GM12878 (cell line): Measurements from ENCODE around the gene SH2D3A. TPM values are rescaled to one million over a fixed set of nuclear protein-coding genes. Genes with fewer than 3 reads are reported as not detected.

Experiments
- ATAC-seq: fragments of 200-7000 bp; cut with Tn5 transposase; 3 replicates; pipeline ENCODE4 v1.9.1; 2020; ENCODE audit warnings: mild to moderate bottlenecking, moderate library complexity
- BruUV-seq: library from RNA; stranded (reverse); fragments of 400-500 nt; replicated peaks from 2 replicates; lab custom pipeline; 2021; lab: Mats Ljungman, UMichigan
- CTCF ChIA-PET: fragments of 300-600 bp; sonication (Branson Sonifier 250); formaldehyde crosslinking; extraction: SDS; loops from one replicate; lab custom pipeline; 2021; ENCODE audit warnings: inconsistent platforms; lab: Yijun Ruan, JAX
- POLR2A ChIA-PET: fragments of 350-600 bp; formaldehyde crosslinking; extraction: SDS; loops from one replicate; lab custom pipeline; 2021; ENCODE audit warnings: inconsistent platforms; lab: Charles Lee
- RAD21 ChIA-PET: fragments of 300-600 bp; sonication (Branson Sonifier 250); formaldehyde crosslinking; loops from one replicate; lab custom pipeline; 2023; ENCODE audit warnings: antibody characterized with exemption; ENCODE audit not compliant: unreplicated experiment; lab: Charles Lee
- SMC1A ChIA-PET: fragments of 300-600 bp; sonication (Branson Sonifier 250); formaldehyde crosslinking; loops from one replicate; lab custom pipeline; 2023; ENCODE audit not compliant: unreplicated experiment, uncharacterized antibody; lab: Charles Lee
- DNase-seq: peaks from one replicate; pipeline ENCODE4 v3.0.0-alpha.2; 2011; ENCODE audit warnings: low read depth, low spot score
- FAIRE-seq: peaks from 3 replicates; lab custom pipeline; 2011; peaks lifted over from hg19 to GRCh38; lab: Jason Lieb, UNC
- H2AFZ ChIP-seq: 2 replicates; pipeline ENCODE4 v1.6.0; 2011; ENCODE audit warnings: low read depth, low read length, control low read depth; ENCODE audit not compliant: control insufficient read depth
- H3K27ac ChIP-seq: 2 replicates; pipeline ENCODE4 v1.5.1; 2011; ENCODE audit warnings: control low read depth; ENCODE audit not compliant: control insufficient read depth, insufficient read depth
- H3K27me3 ChIP-seq, 2 experiments: replicated peaks in 1 of 2; 2 replicates each; pipeline versions ENCODE4 v1.6.0 to v1.6.1; 2011; ENCODE audit warnings: low read length in 1 of 2; ENCODE audit not compliant: control insufficient read depth in 2 of 2, insufficient read depth in 2 of 2
- H3K36me3 ChIP-seq, 2 experiments: 2 replicates each; pipeline ENCODE4 v1.5.1; 2011; ENCODE audit warnings: low read length in 1 of 2; ENCODE audit not compliant: control insufficient read depth in 2 of 2, insufficient read depth in 2 of 2
- H3K4me1 ChIP-seq: 2 replicates; pipeline ENCODE4 v1.6.1; 2011; ENCODE audit warnings: mild to moderate bottlenecking, low read length, moderate library complexity, mixed read lengths; ENCODE audit not compliant: control insufficient read depth, insufficient read depth
- H3K4me2 ChIP-seq: 2 replicates; pipeline ENCODE4 v1.6.0; 2011; ENCODE audit warnings: control low read depth; ENCODE audit not compliant: control insufficient read depth, insufficient read depth
- H3K4me3 ChIP-seq: fragments of 200-600 bp; sonication (generic); 2 replicates; pipeline ENCODE4 v1.5.1; 2016
- H3K79me2 ChIP-seq: 2 replicates; pipeline ENCODE4 v1.6.0; 2011; ENCODE audit warnings: low read length; ENCODE audit not compliant: control insufficient read depth, insufficient read depth
- H3K9ac ChIP-seq: 2 replicates; pipeline ENCODE4 v1.8.0; 2011; ENCODE audit warnings: low read length, control low read depth, mixed read lengths; ENCODE audit not compliant: control insufficient read depth, insufficient read depth
- H3K9me3 ChIP-seq: replicated peaks from 3 replicates; pipeline ENCODE4 v1.5.1; 2011; ENCODE audit warnings: mild to moderate bottlenecking, low read length; ENCODE audit not compliant: control insufficient read depth, insufficient read depth
- H4K20me1 ChIP-seq: 2 replicates; pipeline ENCODE4 v1.6.0; 2011; ENCODE audit not compliant: control insufficient read depth, insufficient read depth
- FOXK2 ChIP-seq: fragments of 450-650 bp; IDR thresholded peaks from 2 replicates; pipeline ENCODE4 v1.6.1; 2017; ENCODE audit warnings: mild to moderate bottlenecking, moderate library complexity
- MYB ChIP-seq: fragments of 150-350 bp; IDR thresholded peaks from 2 replicates; pipeline ENCODE4 v1.6.1; 2014; ENCODE audit warnings: mild to moderate bottlenecking, low read depth, low read length, borderline replicate concordance
- RELB ChIP-seq: fragments of 450-650 bp; IDR thresholded peaks from 2 replicates; pipeline ENCODE4 v1.6.1; 2017; ENCODE audit warnings: low read depth, mild to moderate bottlenecking, moderate library complexity
- SKIL ChIP-seq: fragments of 450-650 bp; IDR thresholded peaks from 2 replicates; pipeline ENCODE4 v1.6.1; 2017; ENCODE audit warnings: mild to moderate bottlenecking, low read depth, inconsistent platforms; ENCODE audit not compliant: poor library complexity, severe bottlenecking
- USF2 ChIP-seq: IDR thresholded peaks from 2 replicates; pipeline ENCODE4 v1.6.1; 2011; ENCODE audit warnings: low read depth, low read length, improper control_type of control experiment, borderline replicate concordance
- YY1 ChIP-seq: IDR thresholded peaks from 2 replicates; pipeline ENCODE4 v1.6.1; 2011; ENCODE audit warnings: low read depth, mild to moderate bottlenecking, low read length
- ZNF207 ChIP-seq: fragments of 450-650 bp; IDR thresholded peaks from 2 replicates; pipeline ENCODE4 v1.6.1; 2014; ENCODE audit warnings: antibody characterized with exemption, mild to moderate bottlenecking, borderline replicate concordance
- WGBS: methylation state at CpG from one replicate; pipeline ENCODE4 v1.1.6; 2016; ENCODE audit warnings: low lambda C conversion rate; ENCODE audit not compliant: insufficient replicate concordance, insufficient coverage; ENCODE audit errors: missing lambda C conversion rate; 5-methylcytosine and 5-hydroxymethylcytosine counted together
- in situ Hi-C: fragments of 300-500 bp; cut with MboI; formaldehyde crosslinking; loops from 9 replicates; pipeline ENCODE4 v1.14.3; 2018; ENCODE audit warnings: mixed read lengths
- intact Hi-C: fragments of 100-400 bp; cut with micrococcal nuclease; formaldehyde crosslinking; loops from one replicate; pipeline ENCODE4 v1.14.2; 2022; ENCODE audit not compliant: unreplicated experiment
- polyA plus RNA-seq, 11 experiments: library from polyadenylated mRNA; depleted of rRNA in 4 of 11; unstranded in 6 of 11; stranded (reverse) in 5 of 11; fragments of >200 nt; fragmentation: Nextera tagmentation in 4 of 11; fragmentation: Illumina TruSeq in 1 of 11; extraction: Ambion mirVana in 4 of 11; extraction: Trizol in 1 of 11; gene quantifications; 1 replicate in 1 of 11; 2 replicates in 10 of 11; pipeline versions ENCODE4 v1.2.1 to v1.2.3, GENCODE V29; 2011 to 2016; ENCODE audit warnings: inconsistent platforms in 2 of 11, missing spikeins in 2 of 11, low read depth in 1 of 11
- total RNA-seq, 4 experiments: library from RNA; depleted of rRNA in 3 of 4; stranded (reverse); fragments of >200 nt in 3 of 4; fragmentation: Illumina TruSeq in 1 of 4; extraction: Trizol in 1 of 4; gene quantifications; 2 replicates each; pipeline versions ENCODE4 v1.2.1 to v1.2.3, GENCODE V29; 2013 to 2021

The SH2D3A gene
- total and polyA plus RNA-seq, 10 of the 15 experiments (the other 5 are each of a cell fraction or from before 2014, with no cell fraction given) = 0.77 to 24.4 (median 9.5) TPM

- peak; percentile 53; the same call in 1 of the 2 replicates for TF ChIP-seq YY1
- no peak for TF ChIP-seq MYB
Measured at GRCh38 chr19:6760606-6761005, 6.6 kb downstream of the SH2D3A start.

GRCh38 chr19:6754653-6755463, 12.4 kb downstream of the SH2D3A start:
- Histone ChIP-seq H3K4me1 (peaks cover 18% of the 10 kb centered on the region), H4K20me1 (no peaks in the 10 kb centered on the region), H3K36me3 (peaks cover 7% of the 10 kb centered on the region in 2 experiments), H3K79me2 (no peaks in the 10 kb centered on the region; the same call in 1 of the 2 replicates), H3K27ac (no peak overlapping the region), H3K9me3 (no peaks in the 10 kb centered on the region), H3K9ac (no peak overlapping the region), H3K27me3 (no peaks in the 10 kb centered on the region), H2AFZ (no peak overlapping the region), H3K4me3 (no peak overlapping the region), H3K4me2 (no peak overlapping the region)
- SMC1A ChIA-PET = no interaction called here
- no peak for FAIRE-seq
- intact Hi-C loops = loop anchor here (5.0 kb wide), 2 partner anchors 107 to 123 kb away; no protein-coding TSS in a partner anchor
- POLR2A ChIA-PET = no interaction called here
- WGBS = 87% methylated on average over 22 of the region's 23 CpGs
- ATAC-seq = no peak
- in situ Hi-C loops = no loop called here
- RAD21 ChIA-PET = no interaction called here
- BruUV-seq = no TSS peak
- DNase-seq = no peak
- CTCF ChIA-PET = interaction anchor here (1.2 kb wide), 1 partner anchor 12 kb away, joined by 4 read pairs; no protein-coding TSS in a partner anchor
- TF ChIP-seq USF2 (no peak), SKIL (no peak), FOXK2 (no peak), RELB (no peak), ZNF207 (no peak)

More at GRCh38 chr19:6760606-6761005, 6.6 kb downstream of the SH2D3A start:
- ChIA-PET RAD21 (interaction anchor here (0.9 kb wide), 1 partner anchor 23 kb away, joined by 4 read pairs; the partner anchor contains the start of gene GPR108), SMC1A (interaction anchor here (1.1 to 1.4 kb wide), 4 partner anchors 22 to 130 kb away, joined by 3 to 5 read pairs (median 4); partner anchors contain the start of gene GPR108), POLR2A (interaction anchor here (0.5 to 1.9 kb wide), 2 partner anchors 12 to 488 kb away, joined by 4 to 10 read pairs; partner anchors contain the start of gene VAV1), CTCF (interaction anchor here (0.6 to 1.4 kb wide), 3 partner anchors 11 to 117 kb away, joined by 3 to 4 read pairs (median 4); no protein-coding TSS in a partner anchor)
- Histone ChIP-seq H3K27me3 (no peaks in the 10 kb centered on the region), H3K4me1 (peaks cover 5% of the 10 kb centered on the region; the same call in 1 of the 2 replicates), H3K4me2 (no peak overlapping the region), H3K4me3 (no peak overlapping the region), H3K9me3 (no peaks in the 10 kb centered on the region; the same call in 2 of the 3 replicates), H2AFZ (no peak overlapping the region), H4K20me1 (no peaks in the 10 kb centered on the region), H3K36me3 (no peaks in the 10 kb centered on the region; a peak in 1 of 4 replicates), H3K27ac (no peak overlapping the region), H3K79me2 (no peaks in the 10 kb centered on the region), H3K9ac (no peak overlapping the region)
- BruUV-seq = no TSS peak
- WGBS = 91% methylated on average over 17 of the region's 17 CpGs
- intact Hi-C loops = no loop called here
- no peak for FAIRE-seq
- in situ Hi-C loops = no loop called here
- no peak for DNase-seq
- no peak for ATAC-seq
